ENCODE results near the gene CHRNA3. TPM values are rescaled to one million over a fixed set of nuclear protein-coding genes. Genes with fewer than 3 reads are reported as not detected.

Gene CHRNA3
- total and polyA plus RNA-seq, 3 donors from 2014 or later, result 3.1 to 5.7 (median 4.5) TPM

- Histone ChIP-seq H3K27me3 (no peaks in the 10 kb centered on the region), H3K4me3 (peak overlapping the region; percentile 56 to 62), H3K36me3 (ENCODE audit: low read depth, missing control alignments) (no peaks in the 10 kb centered on the region), H3K9me3 (no peaks in the 10 kb centered on the region), H3K27ac (peak overlapping the region in 1 of 2 donors; percentile 31), H3K4me1 (peaks cover 9% of the 10 kb centered on the region)
- intact Hi-C loops (cut with DNase I; ENCODE audit: low total_unique reads), result loop anchor here (10.0 kb wide), 1 partner anchor 61 kb away; the partner anchor contains the start of gene HYKK
- 3% methylated on average over 19 of the region's 19 CpGs for WGBS, 2 donors
- no peak for TF ChIP-seq POLR2A (IDR thresholded peaks at IDR 0.05)
- no peak for TF ChIP-seq CTCF (IDR thresholded peaks at IDR 0.05)
- no peak for DNase-seq
Measured at GRCh38 chr15:78565951-78566774, 54.6 kb downstream of the CHRNA3 start.

- Histone ChIP-seq H3K4me1 (peaks cover 9% of the 10 kb centered on the region), H3K4me3 (peak within 1 kb of the TSS; percentile 56 to 62), H3K36me3 (ENCODE audit: low read depth, missing control alignments) (no peaks in the 10 kb centered on the region), H3K27ac (peak within 1 kb of the TSS in 1 of 2 donors; percentile 31), H3K9me3 (no peaks in the 10 kb centered on the region), H3K27me3 (no peaks in the 10 kb centered on the region)
- peak; percentile 93 for DNase-seq
- intact Hi-C loops (cut with DNase I; ENCODE audit: low total_unique reads), result loop anchor here (10.0 kb wide), 1 partner anchor 61 kb away; the partner anchor contains the start of gene HYKK
- WGBS, 2 donors, result 1% methylated on average over 14 to 73 of the region's 75 CpGs
- TF ChIP-seq CTCF (IDR thresholded peaks at IDR 0.05), result no peak
- TF ChIP-seq POLR2A (IDR thresholded peaks at IDR 0.05), result no peak
Measured at GRCh38 chr15:78565097-78565950, 55.5 kb downstream of the CHRNA3 start, which contains the start of gene CHRNA5. TSS of gene CHRNA5 (plus strand) at chr15:78565520. CDS start at chr15:78565720, 200 bp downstream.

GRCh38 chr15:78564743-78565096, 56.1 kb downstream of the CHRNA3 start:
- Histone ChIP-seq H3K4me3 (peak overlapping the region; percentile 56 to 62), H3K27me3 (no peaks in the 10 kb centered on the region), H3K36me3 (ENCODE audit: low read depth, missing control alignments) (no peaks in the 10 kb centered on the region), H3K27ac (no peak overlapping the region), H3K4me1 (peaks cover 9% of the 10 kb centered on the region), H3K9me3 (no peaks in the 10 kb centered on the region)
- 48 to 73% methylated on average over 8 to 11 of the region's 11 CpGs for WGBS, 2 donors
- no peak for TF ChIP-seq CTCF (IDR thresholded peaks at IDR 0.05)
- TF ChIP-seq POLR2A (IDR thresholded peaks at IDR 0.05), result no peak
- intact Hi-C loops (cut with DNase I; ENCODE audit: low total_unique reads), result loop anchor here (10.0 kb wide), 1 partner anchor 60 kb away; the partner anchor contains the start of gene HYKK
- DNase-seq, result no peak

- DNase-seq, result no peak
- no peak overlapping the region for H3K4me3 ChIP-seq
- intact Hi-C loops (cut with DNase I; ENCODE audit: low total_unique reads), result loop anchor here (10.0 kb wide), 1 partner anchor 58 kb away; the partner anchor contains the start of gene HYKK
- no peaks in the 10 kb centered on the region for H3K27me3 ChIP-seq
- no peaks in the 10 kb centered on the region for H3K36me3 ChIP-seq (ENCODE audit: low read depth, missing control alignments)
- no peaks in the 10 kb centered on the region for H3K9me3 ChIP-seq
- H3K27ac ChIP-seq, result no peak overlapping the region
- peaks cover 9% of the 10 kb centered on the region for H3K4me1 ChIP-seq
- 83 to 94% methylated on average over 2 of the region's 2 CpGs for WGBS, 2 donors
- TF ChIP-seq POLR2A (IDR thresholded peaks at IDR 0.05) (no peak), CTCF (IDR thresholded peaks at IDR 0.05) (no peak)
Measured at GRCh38 chr15:78563092-78563491, 57.7 kb downstream of the CHRNA3 start.
